Fibroblast of mammary gland (primary cell): Measurements from ENCODE around the gene SOX6.

Experiments used
- DNase-seq: peaks from one replicate; pipeline ENCODE4 v3.0.0-alpha.2; 2010; ENCODE audit warnings: low read depth
- H3K4me3 ChIP-seq: 2 replicates; pipeline ENCODE4 v1.5.1; 2011; ENCODE audit warnings: low read depth, mild to moderate bottlenecking, low read length, moderate library complexity; ENCODE audit not compliant: control insufficient read depth
- TF ChIP-seq, protein P1 (sequence below): conservative IDR thresholded peaks from 2 replicates; pipeline ENCODE4 v1.5.1; 2011; ENCODE audit warnings: low read depth, low read length, inconsistent platforms; ENCODE audit not compliant: control insufficient read depth, insufficient read depth

Gene SOX6

DNA sequence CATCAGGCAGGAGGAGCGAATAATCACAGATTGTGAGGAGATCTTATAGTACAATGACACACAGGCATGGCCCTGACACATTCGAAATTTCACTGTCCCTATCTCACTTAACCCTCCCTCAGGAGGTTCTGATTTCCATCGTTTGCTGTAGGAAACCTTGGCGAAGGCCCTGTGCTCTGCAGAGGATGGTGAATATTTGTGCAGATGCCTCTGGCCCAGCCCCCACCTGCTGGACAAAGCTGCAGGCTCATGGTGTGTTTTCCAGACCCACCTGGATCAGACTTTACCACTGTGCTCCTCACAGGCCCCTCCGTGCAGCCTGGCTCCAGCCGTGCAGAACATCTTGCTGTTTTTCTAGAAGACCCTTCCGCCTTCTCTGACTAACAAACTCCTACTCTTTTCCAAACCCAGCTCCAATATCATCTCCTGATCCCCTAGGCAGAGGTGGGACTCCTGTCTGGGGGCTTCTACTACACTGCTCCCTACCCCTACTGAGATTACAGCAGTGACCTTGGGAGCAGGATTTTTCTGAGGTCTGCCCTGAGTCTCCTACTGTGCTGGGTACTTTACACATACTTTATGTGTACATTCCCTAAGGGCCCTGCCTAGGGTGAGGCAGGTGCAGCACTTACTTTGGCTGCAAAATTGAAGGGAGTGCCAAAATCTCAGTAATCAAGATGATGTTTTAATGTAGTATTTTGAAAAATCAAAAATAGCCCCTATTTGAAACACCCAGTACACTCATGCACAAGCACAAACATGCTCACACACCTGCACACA is 412.7 kb downstream of the SOX6 start:
- TF ChIP-seq, protein P1, sequence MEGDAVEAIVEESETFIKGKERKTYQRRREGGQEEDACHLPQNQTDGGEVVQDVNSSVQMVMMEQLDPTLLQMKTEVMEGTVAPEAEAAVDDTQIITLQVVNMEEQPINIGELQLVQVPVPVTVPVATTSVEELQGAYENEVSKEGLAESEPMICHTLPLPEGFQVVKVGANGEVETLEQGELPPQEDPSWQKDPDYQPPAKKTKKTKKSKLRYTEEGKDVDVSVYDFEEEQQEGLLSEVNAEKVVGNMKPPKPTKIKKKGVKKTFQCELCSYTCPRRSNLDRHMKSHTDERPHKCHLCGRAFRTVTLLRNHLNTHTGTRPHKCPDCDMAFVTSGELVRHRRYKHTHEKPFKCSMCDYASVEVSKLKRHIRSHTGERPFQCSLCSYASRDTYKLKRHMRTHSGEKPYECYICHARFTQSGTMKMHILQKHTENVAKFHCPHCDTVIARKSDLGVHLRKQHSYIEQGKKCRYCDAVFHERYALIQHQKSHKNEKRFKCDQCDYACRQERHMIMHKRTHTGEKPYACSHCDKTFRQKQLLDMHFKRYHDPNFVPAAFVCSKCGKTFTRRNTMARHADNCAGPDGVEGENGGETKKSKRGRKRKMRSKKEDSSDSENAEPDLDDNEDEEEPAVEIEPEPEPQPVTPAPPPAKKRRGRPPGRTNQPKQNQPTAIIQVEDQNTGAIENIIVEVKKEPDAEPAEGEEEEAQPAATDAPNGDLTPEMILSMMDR, result no peak
- H3K4me3 ChIP-seq, result no peak overlapping the region
- DNase-seq, result no peak

DNA sequence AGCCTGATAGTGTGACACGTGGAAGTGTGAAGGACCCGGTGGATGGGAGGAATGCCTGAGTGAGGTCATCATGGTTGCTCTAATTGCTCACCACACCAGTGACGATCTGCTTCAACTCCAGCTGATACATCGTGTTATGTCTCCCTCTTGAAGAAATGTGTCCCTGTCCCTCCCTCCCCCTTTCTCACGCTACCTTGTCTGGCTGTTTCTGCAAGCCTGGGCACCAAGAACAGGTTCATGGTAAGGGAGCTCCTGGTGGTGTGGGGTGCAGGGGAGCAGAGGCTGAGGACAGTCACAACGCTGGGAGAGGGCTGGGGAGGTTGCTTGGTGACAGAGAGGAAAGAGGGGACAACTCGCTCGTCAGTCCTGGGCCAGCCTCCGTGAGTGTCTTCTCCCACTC is 413.4 kb downstream of the SOX6 start:
- TF ChIP-seq, protein P1, result no peak
- H3K4me3 ChIP-seq, result no peak overlapping the region
- DNase-seq, result no peak

DNA sequence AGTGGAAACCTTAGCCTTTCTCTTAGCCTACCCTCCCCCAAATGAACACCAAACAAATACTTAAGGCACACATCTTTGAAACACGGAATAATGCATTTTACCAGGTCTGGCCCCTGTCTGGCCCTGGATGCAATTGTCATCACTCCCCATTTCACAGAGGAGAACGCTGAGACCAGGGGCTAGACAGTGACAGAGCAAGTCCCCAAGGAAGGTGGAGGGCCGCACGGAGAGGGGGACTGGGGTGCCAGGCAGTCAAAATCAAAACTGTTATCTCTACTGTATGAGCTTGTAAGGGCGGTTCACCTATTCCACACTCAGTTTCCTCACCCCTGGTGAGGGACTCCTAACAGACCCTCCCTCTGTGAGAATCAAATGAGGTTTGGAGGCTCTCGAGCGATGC is 414.2 kb downstream of the SOX6 start:
- TF ChIP-seq, protein P1, result no peak
- H3K4me3 ChIP-seq, result no peak overlapping the region
- DNase-seq, result no peak

DNA sequence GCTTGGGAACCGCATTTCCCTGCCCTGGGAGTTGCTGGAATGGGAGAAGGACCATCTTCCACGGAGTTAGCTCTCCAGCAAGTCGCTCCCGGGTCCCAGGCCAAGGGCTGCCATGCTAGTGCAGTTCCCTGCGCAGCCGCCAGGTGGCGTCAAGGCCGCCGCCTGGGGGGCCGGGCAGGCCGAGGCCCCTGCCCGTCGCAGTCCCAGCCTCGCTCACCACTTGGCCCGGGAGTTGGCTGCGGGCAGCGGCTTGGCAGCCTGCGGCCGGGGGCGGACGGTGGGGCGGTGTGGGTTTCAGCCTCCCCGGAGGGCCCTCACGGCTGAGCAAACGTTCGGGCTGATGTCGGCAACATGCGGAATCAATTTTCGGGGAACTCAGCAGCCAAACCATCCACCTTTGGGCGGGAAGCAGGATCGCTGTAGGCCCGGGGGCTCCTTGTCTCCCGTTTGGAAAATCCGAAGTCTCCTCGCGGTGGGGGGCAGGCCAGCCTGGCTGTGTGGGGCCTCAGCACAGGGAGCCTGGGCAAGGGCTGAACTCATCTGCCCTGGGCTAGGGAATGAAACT is 415.1 kb downstream of the SOX6 start:
- TF ChIP-seq, protein P1, result peak; percentile 74
- peak; percentile 74 for DNase-seq
- H3K4me3 ChIP-seq, result no peak overlapping the region

DNA sequence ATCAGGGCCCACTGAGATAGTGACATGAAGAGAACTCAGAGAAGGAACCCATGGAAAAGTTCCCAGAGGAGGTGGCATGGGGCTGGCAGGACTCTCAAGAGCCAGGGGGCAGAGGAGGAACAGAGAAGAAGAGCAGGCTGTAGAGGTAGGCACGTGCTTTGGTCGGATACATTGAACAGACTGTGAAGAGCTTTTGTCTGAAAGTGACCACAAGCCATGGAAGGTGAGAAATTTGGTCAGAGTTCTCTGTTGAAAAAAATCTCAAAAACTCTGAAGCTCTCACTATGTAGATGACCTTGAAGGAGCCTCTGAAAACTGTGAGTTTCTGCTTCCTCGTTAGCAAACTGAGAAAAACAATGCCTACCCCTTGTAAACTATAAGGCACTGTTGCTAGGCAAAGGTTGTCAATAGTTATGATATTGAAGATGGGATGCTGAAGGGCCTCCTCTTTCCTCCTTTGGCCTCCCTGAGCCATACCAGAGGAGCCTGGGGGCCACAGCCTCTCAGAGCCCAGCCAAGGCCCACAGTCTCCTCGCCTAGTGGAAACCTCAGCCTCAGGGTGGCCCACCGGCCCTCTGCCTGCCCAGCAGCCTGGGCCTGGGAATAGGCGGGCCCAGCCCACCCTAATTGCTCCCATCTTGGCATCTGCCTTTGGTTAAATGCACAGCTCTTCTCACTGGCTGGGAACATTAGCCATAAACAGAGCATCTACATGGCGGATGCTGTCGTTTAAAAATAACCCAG is 415.7 kb downstream of the SOX6 start:
- TF ChIP-seq, protein P1, result no peak
- no peak for DNase-seq
- H3K4me3 ChIP-seq, result no peak overlapping the region

DNA sequence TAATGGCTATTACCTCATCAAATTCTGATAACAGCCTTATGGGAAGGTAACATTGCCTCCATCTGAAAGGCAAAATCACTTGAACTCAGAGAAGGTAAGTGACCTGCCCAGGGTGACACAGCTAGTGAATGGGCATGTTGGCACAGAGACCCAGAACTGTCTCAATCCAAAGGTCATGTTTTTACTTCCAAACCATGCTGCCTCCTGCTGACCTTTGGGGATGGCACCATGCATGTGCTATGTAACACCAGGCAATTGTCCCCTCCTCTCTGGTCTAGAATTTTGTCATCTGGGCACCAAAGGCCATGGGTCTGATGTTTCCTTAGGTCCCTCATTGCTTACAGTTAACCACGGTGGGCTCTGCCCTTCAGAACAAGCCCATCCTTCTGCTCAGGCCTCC is 417.4 kb downstream of the SOX6 start:
- no peak for DNase-seq
- TF ChIP-seq, protein P1, result no peak
- H3K4me3 ChIP-seq, result no peak overlapping the region
